NAMALWA (cell line): ENCODE measurements around the gene SMAD3.
A peak's percentile ranks its signal among the peaks of the same experiment; 100 is the strongest.
"Not testable (repeated sequence)": the region's sequence is repeated elsewhere in the genome, so short reads cannot be mapped to it uniquely, and the experiment has no call there.

ENCODE experiments used
- DNase-seq: peaks from one replicate; pipeline ENCODE4 v3.0.0-alpha.2; 2015; ENCODE audit warnings: low spot score

SMAD3 gene

GRCh38 chr15:67065531-67066005, at the start of gene SMAD3:
Gene SMAD3 (plus strand): TSS chr15:67065602. CDS start chr15:67066155, 553 bp downstream.
- DNase-seq: peak; percentile 87

- no peak for DNase-seq
Measured at GRCh38 chr15:67017311-67017710, 48.1 kb upstream of the SMAD3 start.

- no peak for DNase-seq
Measured at GRCh38 chr15:67018026-67018425, 47.4 kb upstream of the SMAD3 start.

GRCh38 chr15:67018441-67018840, 47.0 kb upstream of the SMAD3 start:
- DNase-seq: no peak

- no peak for DNase-seq
Measured at GRCh38 chr15:67019069-67019468, 46.3 kb upstream of the SMAD3 start.

GRCh38 chr15:67019884-67020520, 45.4 kb upstream of the SMAD3 start:
- no peak for DNase-seq

GRCh38 chr15:67020668-67021067, 44.7 kb upstream of the SMAD3 start:
- not testable (repeated sequence) for DNase-seq

GRCh38 chr15:67021455-67021854, 43.9 kb upstream of the SMAD3 start:
- no peak for DNase-seq

GRCh38 chr15:67022587-67023105, 42.8 kb upstream of the SMAD3 start:
- no peak for DNase-seq

- DNase-seq: no peak
Measured at GRCh38 chr15:67023517-67024313, 41.7 kb upstream of the SMAD3 start.

GRCh38 chr15:67024314-67024997, 40.9 kb upstream of the SMAD3 start:
- DNase-seq: no peak

GRCh38 chr15:67024998-67025368, 40.4 kb upstream of the SMAD3 start:
- no peak for DNase-seq

- DNase-seq: no peak
Measured at GRCh38 chr15:67025719-67026609, 39.4 kb upstream of the SMAD3 start.

GRCh38 chr15:67026610-67026967, 38.8 kb upstream of the SMAD3 start:
- no peak for DNase-seq

- not testable (repeated sequence) for DNase-seq
Measured at GRCh38 chr15:67028440-67028839, 37.0 kb upstream of the SMAD3 start.

- DNase-seq: no peak
Measured at GRCh38 chr15:67030036-67030762, 35.2 kb upstream of the SMAD3 start.

- no peak for DNase-seq
Measured at GRCh38 chr15:67031331-67031730, 34.1 kb upstream of the SMAD3 start.

- DNase-seq: no peak
Measured at GRCh38 chr15:67032608-67033007, 32.8 kb upstream of the SMAD3 start.

- DNase-seq: no peak
Measured at GRCh38 chr15:67033012-67033411, 32.4 kb upstream of the SMAD3 start.

GRCh38 chr15:67033571-67034044, 31.8 kb upstream of the SMAD3 start:
- no peak for DNase-seq

- no peak for DNase-seq
Measured at GRCh38 chr15:67035886-67036285, 29.5 kb upstream of the SMAD3 start.
